K562 (cell line): Measurements from ENCODE around the gene ACP5.
A peak's percentile ranks its signal among the peaks of the same experiment; 100 is the strongest.

Experiments used
- C11orf30 ChIP-seq: fragments of 450-650 bp; IDR thresholded peaks from 2 replicates; pipeline ENCODE4 v1.6.1; 2016; ENCODE audit warnings: low read depth, mild to moderate bottlenecking
- CHD7 ChIP-seq: fragments of 200-600 bp; sonication (generic); IDR thresholded peaks from one replicate; pipeline ENCODE4 v1.6.1; 2012; ENCODE audit warnings: mild to moderate bottlenecking, low read depth, low read length, inconsistent platforms
- EZH2 ChIP-seq: IDR thresholded peaks from 2 replicates; pipeline ENCODE4 v1.6.1; 2012; ENCODE audit warnings: low read depth, mild to moderate bottlenecking, inconsistent platforms, low read length, borderline replicate concordance
- HMG20A ChIP-seq: fragments of 450-650 bp; formaldehyde crosslinking; conservative IDR thresholded peaks from 2 replicates; pipeline ENCODE4 v1.4.0; 2020; ENCODE audit warnings: mild to moderate bottlenecking, mixed read lengths
- NCOA4 ChIP-seq: fragments of 450-650 bp; IDR thresholded peaks from 2 replicates; pipeline ENCODE4 v1.6.1; 2018; ENCODE audit warnings: mild to moderate bottlenecking; ENCODE audit not compliant: partially characterized antibody
- POLR2A ChIP-seq: fragments of 450-650 bp; conservative IDR thresholded peaks from 2 replicates; pipeline ENCODE4 v1.6.1; 2016
- POLR2AphosphoS5 ChIP-seq: IDR thresholded peaks from 2 replicates; pipeline ENCODE4 v1.6.1; 2011; ENCODE audit warnings: mild to moderate bottlenecking, low read depth, low read length, moderate library complexity; ENCODE audit not compliant: control insufficient read depth, insufficient read depth
- POLR3A ChIP-seq: IDR thresholded peaks from 2 replicates; pipeline ENCODE4 v1.6.1; 2011; ENCODE audit warnings: borderline replicate concordance, mild to moderate bottlenecking, moderate library complexity; ENCODE audit not compliant: insufficient read length, insufficient read depth; ENCODE audit errors: extremely low read depth
- SMAD3 ChIP-seq: fragments of 450-650 bp; formaldehyde crosslinking; conservative IDR thresholded peaks from 2 replicates; pipeline ENCODE4 v1.4.0; 2020; ENCODE audit warnings: mild to moderate bottlenecking
- SP2 ChIP-seq: IDR thresholded peaks from 2 replicates; pipeline ENCODE4 v1.6.1; 2011; ENCODE audit warnings: mild to moderate bottlenecking, low read depth, low read length, moderate library complexity; ENCODE audit not compliant: poor library complexity, severe bottlenecking; ENCODE audit errors: extremely low read depth
- TCF7L2 ChIP-seq: fragments of 150-350 bp; IDR thresholded peaks from 2 replicates; pipeline ENCODE4 v1.6.1; 2016; ENCODE audit warnings: low read depth, mild to moderate bottlenecking, low read length, moderate library complexity
- YY1 ChIP-seq, 3 experiments: IDR thresholded peaks; 2 replicates each; pipeline ENCODE4 v1.6.1; 2011; ENCODE audit warnings: low read length in 2 of 3, mild to moderate bottlenecking in 2 of 3, moderate library complexity in 2 of 3, borderline replicate concordance in 1 of 3, control low read depth in 1 of 3, low read depth in 1 of 3; ENCODE audit not compliant: insufficient read depth in 3 of 3, insufficient replicate concordance in 2 of 3, control insufficient read depth in 1 of 3, insufficient read length in 1 of 3; ENCODE audit errors: extremely low read depth in 1 of 3
- ZBTB8A ChIP-seq: fragments of 450-650 bp; IDR thresholded peaks from 2 replicates; pipeline ENCODE4 v1.6.1; 2018; ENCODE audit warnings: mild to moderate bottlenecking, moderate library complexity; ENCODE audit not compliant: partially characterized antibody
- ZNF830 ChIP-seq: fragments of 250-450 bp; sonication (Bioruptor Pico); IDR thresholded peaks from 2 replicates; pipeline ENCODE4 v1.5.0; 2021; ENCODE audit warnings: mild to moderate bottlenecking

- TF ChIP-seq EZH2 (no peak), SP2 (no peak), SMAD3 (CRISPR knock-in tag) (no peak), ZNF830 (CRISPR knock-in tag) (no peak), ZBTB8A (no peak), CHD7 (no peak), TCF7L2 (no peak), POLR2AphosphoS5 (peak; percentile 94), C11orf30 (no peak), POLR2A (peak; percentile 99), HMG20A (CRISPR knock-in tag) (no peak), NCOA4 (no peak), POLR3A (no peak), YY1 (IDR thresholded peaks at IDR 0.05; ENCODE audit: borderline replicate concordance in 1 of 3, control insufficient read depth in 1 of 3, extremely low read depth in 1 of 3, insufficient read depth in 3 of 3, insufficient read length in 1 of 3, insufficient replicate concordance in 2 of 3, low read depth in 1 of 3, low read length in 2 of 3) (peak in 2 of 3 experiments; percentile 10 to 46)
Observed at GRCh38 chr19:11597202-11598102, 20.0 kb upstream of the ACP5 start, which contains the start of gene ZNF627.
